GM21381 (cell line): Measurements from ENCODE around the gene GABBR2.

Experiments used
- ATAC-seq: cut with Tn5 transposase; IDR thresholded peaks from one replicate; pipeline ENCODE4 v1.9.1; 2021; ENCODE audit warnings: mild to moderate bottlenecking, moderate library complexity; ENCODE audit not compliant: unreplicated experiment

Gene GABBR2

GRCh38 chr9:98453589-98454311, 255.0 kb downstream of the GABBR2 start:
- ATAC-seq, result no peak

GRCh38 chr9:98451576-98451975, 257.2 kb downstream of the GABBR2 start:
- ATAC-seq, result no peak

GRCh38 chr9:98450496-98450895, 258.2 kb downstream of the GABBR2 start:
- ATAC-seq, result no peak

- ATAC-seq, result no peak
Measured at GRCh38 chr9:98449871-98450270, 258.9 kb downstream of the GABBR2 start.

GRCh38 chr9:98445576-98445975, 263.2 kb downstream of the GABBR2 start:
- ATAC-seq, result no peak

GRCh38 chr9:98444601-98445000, 264.1 kb downstream of the GABBR2 start:
- ATAC-seq, result no peak

GRCh38 chr9:98442541-98442940, 266.2 kb downstream of the GABBR2 start:
- no peak for ATAC-seq

GRCh38 chr9:98442114-98442513, 266.6 kb downstream of the GABBR2 start:
- ATAC-seq, result no peak

GRCh38 chr9:98438666-98439065, 270.1 kb downstream of the GABBR2 start:
- no peak for ATAC-seq

GRCh38 chr9:98437458-98438034, 271.2 kb downstream of the GABBR2 start:
- no peak for ATAC-seq

GRCh38 chr9:98432960-98433359, 275.8 kb downstream of the GABBR2 start:
- ATAC-seq, result no peak

- ATAC-seq, result no peak
Measured at GRCh38 chr9:98432134-98432533, 276.6 kb downstream of the GABBR2 start.

GRCh38 chr9:98430535-98431292, 278.0 kb downstream of the GABBR2 start:
- no peak for ATAC-seq

- ATAC-seq, result no peak
Measured at GRCh38 chr9:98429613-98430012, 279.1 kb downstream of the GABBR2 start.

- no peak for ATAC-seq
Measured at GRCh38 chr9:98428454-98428853, 280.3 kb downstream of the GABBR2 start.

GRCh38 chr9:98427491-98427890, 281.2 kb downstream of the GABBR2 start:
- ATAC-seq, result no peak

- ATAC-seq, result no peak
Measured at GRCh38 chr9:98425079-98425478, 283.7 kb downstream of the GABBR2 start.

- ATAC-seq, result no peak
Measured at GRCh38 chr9:98419260-98419603, 289.5 kb downstream of the GABBR2 start.

- ATAC-seq, result no peak
Measured at GRCh38 chr9:98418578-98419259, 290.0 kb downstream of the GABBR2 start.

GRCh38 chr9:98416294-98417248, 292.2 kb downstream of the GABBR2 start:
- ATAC-seq, result no peak
